ENCODE results near the gene VSTM2L.

VSTM2L gene

GRCh38 chr20:37969949-37970855 is 67.3 kb downstream of the VSTM2L start:
- TF ChIP-seq ARNTL (CRISPR knock-in tag; IDR thresholded peaks at IDR 0.05; ENCODE audit: borderline replicate concordance, low read depth) (no peak), ZC3H10 (CRISPR knock-in tag; IDR thresholded peaks at IDR 0.05) (no peak), GLIS3 (CRISPR knock-in tag; IDR thresholded peaks at IDR 0.05) (no peak), SNAI2 (CRISPR knock-in tag; IDR thresholded peaks at IDR 0.05) (no peak), PPARA (CRISPR knock-in tag; IDR thresholded peaks at IDR 0.05; ENCODE audit: borderline replicate concordance) (no peak), TCF4 (CRISPR knock-in tag; IDR thresholded peaks at IDR 0.05; ENCODE audit: borderline replicate concordance) (no peak), ZNF8 (CRISPR knock-in tag; IDR thresholded peaks at IDR 0.05) (no peak), OSR1 (CRISPR knock-in tag; IDR thresholded peaks at IDR 0.05) (no peak), ESRRG (CRISPR knock-in tag; IDR thresholded peaks at IDR 0.05) (no peak), ZFP3 (CRISPR knock-in tag; IDR thresholded peaks at IDR 0.05) (no peak), ZFP30 (CRISPR knock-in tag; IDR thresholded peaks at IDR 0.05) (no peak), CREB5 (CRISPR knock-in tag; IDR thresholded peaks at IDR 0.05; ENCODE audit: low read depth) (no peak), ZNF565 (CRISPR knock-in tag; conservative IDR thresholded peaks at IDR 0.05; ENCODE audit: low read depth) (no peak), CSDC2 (CRISPR knock-in tag; IDR thresholded peaks at IDR 0.05) (no peak)
- ATAC-seq, result no peak

DNA sequence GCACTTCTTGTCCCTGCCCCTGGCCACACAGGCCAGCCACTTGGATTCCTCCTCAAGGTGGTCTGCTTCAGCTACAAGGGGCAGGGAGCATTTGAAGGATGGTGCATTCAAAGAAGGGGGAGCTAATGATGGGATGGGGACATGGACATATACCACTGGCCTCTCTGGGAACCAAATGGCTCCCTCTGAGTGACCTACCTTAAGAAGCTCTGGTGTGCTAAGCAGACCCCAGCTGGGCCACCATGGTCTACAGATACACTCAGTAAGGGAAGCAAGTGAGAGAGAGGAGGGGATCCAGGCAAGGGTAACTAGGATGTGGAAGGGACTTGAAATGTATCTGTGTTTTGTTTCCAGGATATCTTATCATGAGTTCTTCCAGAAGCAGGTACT is 67.9 kb downstream of the VSTM2L start:
- TF ChIP-seq, protein P1, sequence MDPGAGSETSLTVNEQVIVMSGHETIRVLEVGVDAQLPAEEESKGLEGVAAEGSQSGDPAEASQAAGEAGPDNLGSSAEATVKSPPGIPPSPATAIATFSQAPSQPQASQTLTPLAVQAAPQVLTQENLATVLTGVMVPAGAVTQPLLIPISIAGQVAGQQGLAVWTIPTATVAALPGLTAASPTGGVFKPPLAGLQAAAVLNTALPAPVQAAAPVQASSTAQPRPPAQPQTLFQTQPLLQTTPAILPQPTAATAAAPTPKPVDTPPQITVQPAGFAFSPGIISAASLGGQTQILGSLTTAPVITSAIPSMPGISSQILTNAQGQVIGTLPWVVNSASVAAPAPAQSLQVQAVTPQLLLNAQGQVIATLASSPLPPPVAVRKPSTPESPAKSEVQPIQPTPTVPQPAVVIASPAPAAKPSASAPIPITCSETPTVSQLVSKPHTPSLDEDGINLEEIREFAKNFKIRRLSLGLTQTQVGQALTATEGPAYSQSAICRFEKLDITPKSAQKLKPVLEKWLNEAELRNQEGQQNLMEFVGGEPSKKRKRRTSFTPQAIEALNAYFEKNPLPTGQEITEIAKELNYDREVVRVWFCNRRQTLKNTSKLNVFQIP (CRISPR knock-in tag; IDR thresholded peaks at IDR 0.05; ENCODE audit: borderline replicate concordance, low read depth), result no peak
- TF ChIP-seq TCF4 (CRISPR knock-in tag; IDR thresholded peaks at IDR 0.05; ENCODE audit: borderline replicate concordance) (no peak), ZNF70 (CRISPR knock-in tag; IDR thresholded peaks at IDR 0.05) (no peak), SNAI2 (CRISPR knock-in tag; IDR thresholded peaks at IDR 0.05) (no peak), ZNF8 (CRISPR knock-in tag; IDR thresholded peaks at IDR 0.05) (no peak), CSDC2 (CRISPR knock-in tag; IDR thresholded peaks at IDR 0.05) (no peak), OSR1 (CRISPR knock-in tag; IDR thresholded peaks at IDR 0.05) (no peak)
- no peak for ATAC-seq

GRCh38 chr20:37971561-37972127 is 68.7 kb downstream of the VSTM2L start:
- no peak for ATAC-seq
- TF ChIP-seq SNAI2 (CRISPR knock-in tag; IDR thresholded peaks at IDR 0.05) (no peak), TOX (CRISPR knock-in tag; IDR thresholded peaks at IDR 0.05; ENCODE audit: borderline replicate concordance) (no peak), ARNTL (CRISPR knock-in tag; IDR thresholded peaks at IDR 0.05; ENCODE audit: borderline replicate concordance, low read depth) (no peak)

DNA sequence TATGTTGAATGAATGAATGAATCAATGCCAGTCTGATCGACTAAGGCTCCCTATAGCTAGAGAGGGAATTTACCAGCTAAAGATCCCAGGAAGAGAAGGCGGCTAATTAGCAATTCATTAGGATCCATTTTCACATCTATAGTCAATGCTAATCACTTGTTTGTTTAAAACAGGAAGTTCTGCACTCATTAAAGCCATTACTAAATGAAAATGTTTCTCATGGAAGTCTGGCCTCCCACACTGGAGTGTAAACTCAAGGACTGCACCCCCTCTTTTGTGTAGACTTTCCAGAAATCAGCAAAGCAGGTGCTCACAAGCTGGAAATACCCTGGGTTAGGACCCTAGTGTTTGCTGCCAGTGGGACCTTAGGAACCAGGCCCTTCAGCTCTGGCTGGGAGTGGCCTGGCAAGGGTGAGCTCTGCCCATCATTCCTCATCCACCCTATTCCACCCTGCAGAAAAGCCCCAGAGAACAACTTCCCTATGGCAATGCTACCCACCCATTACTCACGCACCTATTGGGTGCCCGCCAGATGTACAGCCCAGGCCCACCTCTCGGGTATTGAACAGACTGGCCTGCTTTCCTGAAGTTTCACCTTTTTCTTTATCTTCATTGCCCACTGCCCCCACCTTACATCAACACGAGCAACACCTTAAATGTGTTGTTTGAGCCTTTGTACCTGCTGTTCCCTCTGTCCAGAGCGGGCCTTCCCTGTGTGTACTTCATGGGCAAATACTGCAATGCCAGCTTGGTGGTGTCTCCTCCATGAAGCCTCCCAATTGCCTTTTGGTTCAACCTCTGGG is 69.5 kb downstream of the VSTM2L start:
- no peak for ATAC-seq
- TF ChIP-seq ZC3H10 (CRISPR knock-in tag; IDR thresholded peaks at IDR 0.05), result no peak
- TF ChIP-seq BACH2 (CRISPR knock-in tag; IDR thresholded peaks at IDR 0.05; ENCODE audit: borderline replicate concordance), result no peak
- TF ChIP-seq ZFP3 (CRISPR knock-in tag; IDR thresholded peaks at IDR 0.05), result no peak

DNA sequence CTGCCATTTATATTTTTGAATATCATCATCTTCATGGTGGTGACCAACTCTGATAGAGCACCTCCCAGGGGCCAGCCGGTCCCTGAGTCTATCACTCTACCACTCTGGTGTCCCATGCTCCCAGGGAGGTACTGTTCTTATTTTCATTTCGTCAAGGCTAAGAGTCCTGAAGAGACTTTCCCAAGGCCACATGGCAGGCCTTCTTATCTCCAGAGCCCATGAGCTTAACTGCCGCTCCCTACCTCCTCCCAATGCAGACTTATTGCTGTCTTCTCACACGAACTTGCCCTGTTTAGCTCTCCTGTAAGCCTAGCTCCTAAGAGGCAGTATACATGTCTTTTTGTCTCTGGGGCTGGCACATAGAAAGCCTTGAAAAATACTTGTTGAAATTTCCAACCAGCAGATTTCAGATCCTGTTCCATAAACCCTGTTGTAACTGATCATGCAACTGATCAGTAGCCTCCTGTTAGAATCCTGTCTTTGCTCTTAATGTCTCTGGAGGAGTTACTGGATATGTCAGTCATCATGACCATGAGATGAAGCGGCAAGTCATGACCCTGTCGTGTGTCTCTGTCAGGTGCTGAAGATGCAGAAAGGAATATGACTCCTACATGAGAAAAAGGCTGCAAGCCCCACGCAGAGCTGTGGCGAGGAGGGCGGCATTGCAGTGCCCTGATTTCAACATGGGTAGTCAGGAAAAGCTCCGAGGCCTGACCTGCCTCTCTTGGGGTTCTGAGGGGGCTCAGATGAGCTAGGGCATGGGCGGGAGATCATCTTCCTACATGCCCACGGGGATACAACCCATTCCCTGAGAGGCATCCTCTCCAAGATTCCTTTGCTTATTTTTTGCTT is 70.4 kb downstream of the VSTM2L start:
- no peak for ATAC-seq
- TF ChIP-seq CSRNP3 (CRISPR knock-in tag; IDR thresholded peaks at IDR 0.05) (no peak), ZNF565 (CRISPR knock-in tag; conservative IDR thresholded peaks at IDR 0.05; ENCODE audit: low read depth) (no peak), SNAI2 (CRISPR knock-in tag; IDR thresholded peaks at IDR 0.05) (no peak), OSR1 (CRISPR knock-in tag; IDR thresholded peaks at IDR 0.05) (no peak), ZC3H10 (CRISPR knock-in tag; IDR thresholded peaks at IDR 0.05) (no peak)
- TF ChIP-seq, protein P1 (CRISPR knock-in tag; IDR thresholded peaks at IDR 0.05; ENCODE audit: borderline replicate concordance, low read depth), result no peak
